Smooth muscle cell (in vitro differentiated cells): Measurements from ENCODE around the gene FAM163B. TPM values are rescaled to one million over a fixed set of nuclear protein-coding genes. Genes with fewer than 3 reads are reported as not detected.

Experiments
- DNase-seq: peaks from one replicate; lab custom pipeline; 2025; ENCODE audit not compliant: unreplicated experiment; lab: John Stamatoyannopoulos, UW
- H2AFZ ChIP-seq: fragments of 200-600 bp; sonication (generic); 2 replicates; pipeline ENCODE4 v1.6.0; 2016; ENCODE audit warnings: antibody characterized with exemption, low read depth, mild to moderate bottlenecking
- H3F3A ChIP-seq: fragments of 200-600 bp; sonication (generic); 2 replicates; pipeline ENCODE4 v1.6.0; 2017; ENCODE audit warnings: antibody characterized with exemption, low read depth
- H3K27ac ChIP-seq: fragments of 200-600 bp; sonication (generic); 2 replicates; pipeline ENCODE4 v1.5.1; 2016; ENCODE audit warnings: low read depth, mild to moderate bottlenecking
- H3K27me3 ChIP-seq: fragments of 200-600 bp; sonication (generic); 2 replicates; pipeline ENCODE4 v1.6.1; 2016; ENCODE audit warnings: low read depth, mild to moderate bottlenecking
- H3K36me3 ChIP-seq: fragments of 200-600 bp; sonication (generic); 2 replicates; pipeline ENCODE4 v1.5.1; 2016; ENCODE audit warnings: low read depth
- H3K4me1 ChIP-seq: fragments of 200-600 bp; sonication (generic); 2 replicates; pipeline ENCODE4 v1.5.1; 2016; ENCODE audit warnings: low read depth
- H3K4me2 ChIP-seq: fragments of 200-600 bp; sonication (generic); 2 replicates; pipeline ENCODE4 v1.6.0; 2016; ENCODE audit warnings: mild to moderate bottlenecking
- H3K4me3 ChIP-seq: fragments of 200-600 bp; sonication (generic); 2 replicates; pipeline ENCODE4 v1.5.1; 2016; ENCODE audit warnings: mild to moderate bottlenecking
- H3K79me2 ChIP-seq: fragments of 200-600 bp; sonication (generic); 2 replicates; pipeline ENCODE4 v1.6.0; 2016; ENCODE audit warnings: low read depth, mild to moderate bottlenecking
- H3K9ac ChIP-seq: fragments of 200-600 bp; sonication (generic); 2 replicates; pipeline ENCODE4 v1.6.0; 2016; ENCODE audit warnings: low read depth
- H3K9me3 ChIP-seq: fragments of 200-600 bp; sonication (generic); replicated peaks from 2 replicates; pipeline ENCODE4 v1.5.1; 2016; ENCODE audit warnings: low read depth
- H4K20me1 ChIP-seq: fragments of 200-600 bp; sonication (generic); 2 replicates; pipeline ENCODE4 v1.6.0; 2016; ENCODE audit warnings: low read depth
- WGBS: methylation state at CpG from one replicate; pipeline ENCODE4 v1.1.7; 2016; ENCODE audit warnings: low lambda C conversion rate; 5-methylcytosine and 5-hydroxymethylcytosine counted together
- polyA plus RNA-seq: library from polyadenylated mRNA; unstranded; fragments of >200 nt; fragmentation: Nextera tagmentation; extraction: Ambion mirVana; gene quantifications from 2 replicates; pipeline ENCODE4 v1.2.1, GENCODE V29; 2016
- total RNA-seq: library from RNA; depleted of rRNA; stranded (reverse); fragments of >200 nt; gene quantifications from 2 replicates; pipeline ENCODE4 v1.2.3, GENCODE V29; 2014
- TF ChIP-seq, protein P1 (sequence below): fragments of 200-600 bp; sonication (generic); IDR thresholded peaks from 2 replicates; pipeline ENCODE4 v1.5.1; 2017; ENCODE audit warnings: borderline replicate concordance, mild to moderate bottlenecking, antibody characterized with exemption; ENCODE audit not compliant: insufficient read depth, poor library complexity, severe bottlenecking

Gene FAM163B
- total and polyA plus RNA-seq, 2 experiments from 2014 or later: 0.49 to 3.4 TPM

DNA sequence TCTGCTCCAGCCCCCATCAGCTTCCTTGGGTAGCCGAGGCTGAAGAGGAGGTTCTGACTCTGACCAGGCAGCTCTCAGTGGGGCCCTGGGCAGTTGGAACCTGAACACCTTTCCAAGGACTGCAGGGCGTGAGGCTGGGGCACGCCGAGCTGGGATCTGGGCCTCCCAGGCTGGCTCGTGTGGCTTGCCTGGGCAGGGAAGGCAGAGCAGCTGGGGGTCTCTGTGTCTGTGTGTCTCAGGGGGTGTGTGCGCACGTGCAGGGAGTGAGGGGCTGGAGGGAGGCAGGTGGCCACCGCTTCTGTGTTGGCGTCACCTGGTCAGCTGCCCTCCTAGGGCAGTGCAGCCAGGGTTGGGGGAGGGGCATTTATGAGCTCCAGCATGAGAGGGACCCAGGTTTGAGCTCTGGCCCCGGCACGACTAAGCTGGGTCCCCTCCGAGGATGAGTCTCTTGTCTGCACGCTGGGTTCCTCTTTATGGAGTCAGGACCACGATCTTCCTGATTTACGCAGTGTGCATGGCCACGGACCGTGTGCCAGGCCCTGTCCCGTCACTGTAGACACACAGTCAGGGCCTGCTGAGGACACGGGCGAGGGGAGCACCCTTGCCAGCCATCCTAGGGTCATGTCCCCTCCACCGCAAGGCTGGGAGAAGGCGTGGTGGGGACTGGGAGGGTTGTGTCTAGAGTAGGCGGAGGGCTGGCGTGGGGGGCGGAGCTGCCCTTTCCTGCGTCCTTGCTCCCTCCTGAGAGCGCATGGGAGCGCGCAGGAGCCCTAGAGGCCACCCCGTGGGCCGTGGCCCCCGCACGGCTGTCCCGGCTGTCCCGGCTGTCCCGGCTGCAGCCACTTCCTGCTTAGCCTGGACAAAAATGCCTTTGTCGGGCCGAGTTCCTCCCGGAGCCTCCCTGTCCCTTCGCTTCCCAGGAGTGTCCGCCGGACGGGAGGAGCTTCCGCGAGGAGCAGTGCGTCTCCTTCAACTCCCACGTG is 70.0 kb downstream of the FAM163B start:
- Histone ChIP-seq H3K36me3 (no peaks in the 10 kb centered on the region), H3K9ac (no peak overlapping the region), H3K4me2 (no peak overlapping the region), H2AFZ (no peak overlapping the region), H3K27me3 (no peaks in the 10 kb centered on the region), H3K4me3 (no peak overlapping the region), H3K4me1 (peaks cover 9% of the 10 kb centered on the region), H3K27ac (no peak overlapping the region), H4K20me1 (no peaks in the 10 kb centered on the region), H3K79me2 (peaks cover 4% of the 10 kb centered on the region), H3F3A (no peaks in the 10 kb centered on the region), H3K9me3 (no peaks in the 10 kb centered on the region)
- 77% methylated on average over 38 of the region's 47 CpGs for WGBS
- TF ChIP-seq, protein P1, sequence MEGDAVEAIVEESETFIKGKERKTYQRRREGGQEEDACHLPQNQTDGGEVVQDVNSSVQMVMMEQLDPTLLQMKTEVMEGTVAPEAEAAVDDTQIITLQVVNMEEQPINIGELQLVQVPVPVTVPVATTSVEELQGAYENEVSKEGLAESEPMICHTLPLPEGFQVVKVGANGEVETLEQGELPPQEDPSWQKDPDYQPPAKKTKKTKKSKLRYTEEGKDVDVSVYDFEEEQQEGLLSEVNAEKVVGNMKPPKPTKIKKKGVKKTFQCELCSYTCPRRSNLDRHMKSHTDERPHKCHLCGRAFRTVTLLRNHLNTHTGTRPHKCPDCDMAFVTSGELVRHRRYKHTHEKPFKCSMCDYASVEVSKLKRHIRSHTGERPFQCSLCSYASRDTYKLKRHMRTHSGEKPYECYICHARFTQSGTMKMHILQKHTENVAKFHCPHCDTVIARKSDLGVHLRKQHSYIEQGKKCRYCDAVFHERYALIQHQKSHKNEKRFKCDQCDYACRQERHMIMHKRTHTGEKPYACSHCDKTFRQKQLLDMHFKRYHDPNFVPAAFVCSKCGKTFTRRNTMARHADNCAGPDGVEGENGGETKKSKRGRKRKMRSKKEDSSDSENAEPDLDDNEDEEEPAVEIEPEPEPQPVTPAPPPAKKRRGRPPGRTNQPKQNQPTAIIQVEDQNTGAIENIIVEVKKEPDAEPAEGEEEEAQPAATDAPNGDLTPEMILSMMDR: no peak
- DNase-seq: no peak

DNA sequence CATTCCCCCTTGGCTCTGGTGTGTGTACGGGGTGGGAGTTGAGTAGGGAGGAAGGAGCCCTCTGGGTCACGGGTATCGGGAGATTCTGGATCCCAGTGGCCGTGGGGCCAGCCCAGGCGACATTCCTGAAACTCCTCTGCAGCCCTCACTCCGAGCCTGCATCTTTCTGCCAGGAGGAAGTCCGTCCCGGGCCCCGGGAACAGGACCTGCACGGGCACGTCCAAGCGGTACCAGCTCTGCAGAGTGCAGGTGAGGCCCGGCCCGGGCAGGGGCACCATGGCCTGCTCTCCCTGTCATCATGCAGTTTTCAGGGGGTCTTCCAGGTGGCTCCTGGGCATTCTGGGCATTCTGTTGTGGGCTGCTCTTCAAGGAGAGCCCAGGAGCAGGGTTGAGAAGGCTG is 71.0 kb downstream of the FAM163B start:
- H3K79me2 ChIP-seq: peaks cover 4% of the 10 kb centered on the region
- no peak overlapping the region for H3K9ac ChIP-seq
- no peaks in the 10 kb centered on the region for H3K27me3 ChIP-seq
- H3K9me3 ChIP-seq: no peaks in the 10 kb centered on the region
- H3F3A ChIP-seq: no peaks in the 10 kb centered on the region
- H3K27ac ChIP-seq: no peak overlapping the region
- no peak overlapping the region for H3K4me2 ChIP-seq
- TF ChIP-seq, protein P1: no peak
- H3K36me3 ChIP-seq: no peaks in the 10 kb centered on the region
- peaks cover 12% of the 10 kb centered on the region for H3K4me1 ChIP-seq
- H2AFZ ChIP-seq: no peak overlapping the region
- no peak for DNase-seq
- no peaks in the 10 kb centered on the region for H4K20me1 ChIP-seq
- WGBS: 79% methylated on average over 14 of the region's 14 CpGs
- no peak overlapping the region for H3K4me3 ChIP-seq

DNA sequence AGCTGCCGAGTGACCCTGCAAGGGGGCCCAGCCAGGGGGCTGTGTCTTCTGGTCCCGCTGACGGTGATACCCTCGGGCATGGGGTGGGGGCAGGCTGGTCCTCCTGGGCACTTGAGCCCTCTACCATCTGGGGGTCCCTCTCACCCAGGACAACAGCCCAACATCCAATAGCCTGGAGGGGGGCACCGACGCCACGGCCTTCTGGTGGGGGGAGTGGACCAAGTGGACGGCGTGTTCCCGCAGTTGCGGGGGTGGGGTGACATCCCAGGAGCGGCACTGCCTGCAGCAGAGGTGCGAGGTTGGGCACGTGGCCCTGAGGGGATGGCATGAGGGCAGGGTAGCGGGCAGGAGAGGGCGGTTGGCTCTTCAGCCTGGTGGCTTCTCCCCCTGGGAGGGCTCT is 71.9 kb downstream of the FAM163B start:
- no peak overlapping the region for H3K4me3 ChIP-seq
- no peaks in the 10 kb centered on the region for H3K27me3 ChIP-seq
- H3K36me3 ChIP-seq: no peaks in the 10 kb centered on the region
- H2AFZ ChIP-seq: no peak overlapping the region
- no peak for DNase-seq
- H3K4me2 ChIP-seq: no peak overlapping the region
- no peaks in the 10 kb centered on the region for H4K20me1 ChIP-seq
- H3K79me2 ChIP-seq: peaks cover 4% of the 10 kb centered on the region
- H3F3A ChIP-seq: no peaks in the 10 kb centered on the region
- H3K9ac ChIP-seq: no peak overlapping the region
- H3K9me3 ChIP-seq: no peaks in the 10 kb centered on the region
- H3K4me1 ChIP-seq: peaks cover 12% of the 10 kb centered on the region
- 98% methylated on average over 14 of the region's 16 CpGs for WGBS
- H3K27ac ChIP-seq: no peak overlapping the region
- TF ChIP-seq, protein P1: no peak
